Esophagus muscularis mucosa (tissue), 4 donors: ENCODE measurements around the gene C12orf43. TPM values are rescaled to one million over a fixed set of nuclear protein-coding genes. Genes with fewer than 3 reads are reported as not detected.

Experiments
- DNase-seq: peaks from one replicate; pipeline ENCODE4 v3.0.0-alpha.2; 2017; ENCODE audit errors: extremely low spot score
- H3K27ac ChIP-seq, 4 donors: fragments of 200-600 bp; sonication (generic); replicated peaks in 1 of 4; 1 replicate in 3 of 4; 2 replicates in 1 of 4; pipeline ENCODE4 v1.5.1; 2016 to 2019; ENCODE audit warnings: mild to moderate bottlenecking in 1 of 4
- H3K27me3 ChIP-seq, 4 donors: fragments of 200-600 bp; sonication (generic); one replicate each; pipeline versions ENCODE4 v1.5.1 to v1.6.0; 2016 to 2019
- H3K36me3 ChIP-seq, 4 donors: fragments of 200-600 bp; sonication (generic); one replicate each; pipeline ENCODE4 v1.5.1; 2016 to 2019
- H3K4me1 ChIP-seq, 4 donors: fragments of 200-600 bp; sonication (generic); one replicate each; pipeline ENCODE4 v1.5.1; 2016 to 2019
- H3K4me3 ChIP-seq, 4 donors: fragments of 200-600 bp; sonication (generic); 1 replicate in 2 of 4; 2 replicates in 2 of 4; pipeline ENCODE4 v1.5.1; 2016 to 2019; ENCODE audit warnings: mild to moderate bottlenecking in 4 of 4, moderate library complexity in 1 of 4
- H3K9me3 ChIP-seq, 4 donors: fragments of 200-600 bp; sonication (generic); 1 replicate in 3 of 4; 2 replicates in 1 of 4; pipeline ENCODE4 v1.5.1; 2016 to 2019
- CTCF ChIP-seq, 3 experiments: fragments of 200-600 bp in 2 of 3; fragments of 450-650 bp in 1 of 3; sonication (generic) in 2 of 3; IDR thresholded peaks; one replicate each; pipeline ENCODE4 v1.5.1; 2017 to 2019; ENCODE audit warnings: antibody characterized with exemption in 3 of 3, mild to moderate bottlenecking in 2 of 3, moderate library complexity in 1 of 3
- EP300 ChIP-seq: sonication (generic); formaldehyde crosslinking; IDR thresholded peaks from one replicate; pipeline ENCODE4 v1.6.1; 2017; ENCODE audit warnings: antibody characterized with exemption
- POLR2A ChIP-seq: fragments of 450-650 bp; IDR thresholded peaks from one replicate; pipeline ENCODE4 v1.6.1; 2017; ENCODE audit warnings: antibody characterized with exemption, moderate library complexity, mild to moderate bottlenecking, low read depth
- POLR2AphosphoS5 ChIP-seq, 2 donors: sonication (generic); formaldehyde crosslinking; IDR thresholded peaks; one replicate each; pipeline ENCODE4 v1.6.1; 2017; ENCODE audit warnings: antibody characterized with exemption in 2 of 2
- WGBS: methylation state at CpG from one replicate; pipeline ENCODE4 v1.1.5; 2018; 5-methylcytosine and 5-hydroxymethylcytosine counted together
- intact Hi-C: fragments of 100-400 bp; cut with DNase I; formaldehyde crosslinking; loops from one replicate; pipeline ENCODE4 v1.15.1; 2023
- total RNA-seq, 4 donors: library from RNA; depleted of rRNA; stranded (reverse); fragments of >200 nt; gene quantifications; one replicate each; pipeline versions ENCODE4 v1.1.0 to v1.2.1, GENCODE V29; 2016

Gene C12orf43
- total RNA-seq, 4 donors from 2014 or later: 14.5 to 22.6 (median 18.5) TPM

GRCh38 chr12:121023799-121024198, 7.5 kb upstream of the C12orf43 start:
- Histone ChIP-seq H3K27ac (no peak overlapping the region), H3K4me1 (no peaks in the 10 kb centered on the region), H3K4me3 (no peak overlapping the region), H3K27me3 (no peaks in the 10 kb centered on the region), H3K9me3 (no peaks in the 10 kb centered on the region), H3K36me3 (peaks cover 0 to 5% (median 0%) of the 10 kb centered on the region in 4 donors)
- no peak for DNase-seq
- WGBS: 78% methylated on average over 8 of the region's 8 CpGs
- intact Hi-C loops: no loop called here
- no peak for TF ChIP-seq POLR2AphosphoS5 (IDR thresholded peaks at IDR 0.05)
- TF ChIP-seq CTCF (IDR thresholded peaks at IDR 0.05): no peak
- no peak for TF ChIP-seq EP300
- TF ChIP-seq POLR2A: no peak

- WGBS: 79% methylated on average over 2 of the region's 2 CpGs
- intact Hi-C loops: no loop called here
- Histone ChIP-seq H3K27ac (no peak overlapping the region), H3K36me3 (peaks cover 0 to 5% (median 0%) of the 10 kb centered on the region in 4 donors), H3K4me3 (no peak overlapping the region), H3K27me3 (no peaks in the 10 kb centered on the region), H3K4me1 (no peaks in the 10 kb centered on the region), H3K9me3 (no peaks in the 10 kb centered on the region)
- DNase-seq: no peak
- TF ChIP-seq CTCF (IDR thresholded peaks at IDR 0.05): no peak
- no peak for TF ChIP-seq POLR2A
- TF ChIP-seq EP300: no peak
- no peak for TF ChIP-seq POLR2AphosphoS5 (IDR thresholded peaks at IDR 0.05)
Measured at GRCh38 chr12:121022713-121023112, 6.4 kb upstream of the C12orf43 start.

GRCh38 chr12:121021754-121022153, 5.5 kb upstream of the C12orf43 start:
- H3K4me3 ChIP-seq: no peak overlapping the region
- H3K4me1 ChIP-seq: no peaks in the 10 kb centered on the region
- intact Hi-C loops: no loop called here
- WGBS: 86% methylated on average over 6 of the region's 6 CpGs
- H3K9me3 ChIP-seq: no peaks in the 10 kb centered on the region
- peaks cover 0 to 5% (median 0%) of the 10 kb centered on the region in 4 donors for H3K36me3 ChIP-seq
- H3K27ac ChIP-seq: no peak overlapping the region
- DNase-seq: no peak
- no peaks in the 10 kb centered on the region for H3K27me3 ChIP-seq
- no peak for TF ChIP-seq POLR2A
- no peak for TF ChIP-seq CTCF (IDR thresholded peaks at IDR 0.05)
- no peak for TF ChIP-seq EP300
- no peak for TF ChIP-seq POLR2AphosphoS5 (IDR thresholded peaks at IDR 0.05)

- H3K27ac ChIP-seq: no peak overlapping the region
- TF ChIP-seq EP300 (no peak), POLR2A (no peak), POLR2AphosphoS5 (IDR thresholded peaks at IDR 0.05) (no peak), CTCF (IDR thresholded peaks at IDR 0.05) (no peak)
- no peaks in the 10 kb centered on the region for H3K27me3 ChIP-seq
- H3K4me3 ChIP-seq: no peak overlapping the region
- H3K36me3 ChIP-seq: no peaks in the 10 kb centered on the region
- H3K4me1 ChIP-seq: peaks cover 9 to 14% (median 12%) of the 10 kb centered on the region in 4 donors
- no peaks in the 10 kb centered on the region for H3K9me3 ChIP-seq
- WGBS: 91% methylated on average over 2 of the region's 2 CpGs
- intact Hi-C loops: no loop called here
- DNase-seq: no peak
Measured at GRCh38 chr12:121018860-121019617, 2.8 kb upstream of the C12orf43 start.
